GM12878 (cell line): Measurements from ENCODE around the gene CMBL. TPM values are rescaled to one million over a fixed set of nuclear protein-coding genes. Genes with fewer than 3 reads are reported as not detected.

Source experiments
- ATF2 ChIP-seq: IDR thresholded peaks from 2 replicates; pipeline ENCODE4 v1.6.1; 2012; ENCODE audit warnings: low read length, inconsistent platforms
- CTCF ChIP-seq, 3 experiments: IDR thresholded peaks in 2 of 3; conservative IDR thresholded peaks in 1 of 3; 2 replicates each; pipeline ENCODE4 v1.5.1; 2011; ENCODE audit warnings: low read depth in 3 of 3, low read length in 3 of 3, mild to moderate bottlenecking in 3 of 3, control low read depth in 2 of 3, moderate library complexity in 2 of 3, inconsistent platforms in 1 of 3, mixed read lengths in 1 of 3; ENCODE audit not compliant: control insufficient read depth in 2 of 3, insufficient read depth in 1 of 3; ENCODE audit errors: extremely low read depth in 1 of 3
- HDAC6 ChIP-seq: fragments of 200-600 bp; sonication (generic); IDR thresholded peaks from one replicate; pipeline ENCODE4 v1.8.0; 2017; ENCODE audit warnings: antibody characterized with exemption; ENCODE audit not compliant: unreplicated experiment
- IKZF1 ChIP-seq: fragments of 450-650 bp; conservative IDR thresholded peaks from 2 replicates; pipeline ENCODE4 v1.6.1; 2017; ENCODE audit warnings: antibody characterized with exemption, mild to moderate bottlenecking
- IRF4 ChIP-seq: IDR thresholded peaks from 2 replicates; pipeline ENCODE4 v1.6.1; 2011; ENCODE audit warnings: low read depth, low read length
- KAT2A ChIP-seq: conservative IDR thresholded peaks from 2 replicates; pipeline ENCODE4 v1.6.1; 2011; ENCODE audit warnings: low read depth, low read length; ENCODE audit not compliant: control insufficient read depth
- PAX5 ChIP-seq: IDR thresholded peaks from 2 replicates; pipeline ENCODE4 v1.6.1; 2011; ENCODE audit warnings: low read depth, low read length, borderline replicate concordance
- PKNOX1 ChIP-seq: fragments of 450-650 bp; IDR thresholded peaks from 2 replicates; pipeline ENCODE4 v1.6.1; 2016; ENCODE audit warnings: mild to moderate bottlenecking
- RB1 ChIP-seq: fragments of 450-650 bp; formaldehyde crosslinking; IDR thresholded peaks from 2 replicates; pipeline ENCODE4 v1.6.1; 2017; ENCODE audit warnings: mild to moderate bottlenecking, borderline replicate concordance
- RBBP5 ChIP-seq: fragments of 200-600 bp; sonication (generic); conservative IDR thresholded peaks from 2 replicates; pipeline ENCODE4 v1.6.1; 2016
- RUNX3 ChIP-seq: IDR thresholded peaks from 2 replicates; pipeline ENCODE4 v1.6.1; 2012; ENCODE audit warnings: low read length, inconsistent platforms
- SMARCA5 ChIP-seq: fragments of 450-650 bp; IDR thresholded peaks from 2 replicates; pipeline ENCODE4 v1.6.1; 2017; ENCODE audit warnings: mild to moderate bottlenecking
- STAT1 ChIP-seq: fragments of 450-650 bp; conservative IDR thresholded peaks from 2 replicates; pipeline ENCODE4 v1.6.1; 2014; ENCODE audit warnings: antibody characterized with exemption, mild to moderate bottlenecking
- TAF1 ChIP-seq: IDR thresholded peaks from 2 replicates; pipeline ENCODE4 v1.6.1; 2011; ENCODE audit warnings: mild to moderate bottlenecking, low read depth, low read length, borderline replicate concordance
- TARDBP ChIP-seq: IDR thresholded peaks from 2 replicates; pipeline ENCODE4 v1.6.1; 2016; ENCODE audit warnings: borderline replicate concordance
- TCF3 ChIP-seq: IDR thresholded peaks from 2 replicates; pipeline ENCODE4 v1.6.1; 2012; ENCODE audit warnings: low read depth, mild to moderate bottlenecking, low read length, borderline replicate concordance; ENCODE audit not compliant: insufficient read depth
- TCF7 ChIP-seq: IDR thresholded peaks from 2 replicates; pipeline ENCODE4 v1.6.1; 2014; ENCODE audit warnings: antibody characterized with exemption, borderline replicate concordance
- YY1 ChIP-seq: IDR thresholded peaks from 2 replicates; pipeline ENCODE4 v1.6.1; 2011; ENCODE audit warnings: low read depth, mild to moderate bottlenecking, low read length
- ZNF217 ChIP-seq: fragments of 450-650 bp; IDR thresholded peaks from 2 replicates; pipeline ENCODE4 v1.6.1; 2017; ENCODE audit warnings: antibody characterized with exemption, mild to moderate bottlenecking
- ZNF622 ChIP-seq: fragments of 450-650 bp; IDR thresholded peaks from 2 replicates; pipeline ENCODE4 v1.6.1; 2017; ENCODE audit warnings: mild to moderate bottlenecking, inconsistent platforms
- ZZZ3 ChIP-seq: IDR thresholded peaks from 2 replicates; pipeline ENCODE4 v1.6.1; 2011; ENCODE audit warnings: low read depth; ENCODE audit not compliant: control insufficient read depth, insufficient read length
- polyA plus RNA-seq, 11 experiments: library from polyadenylated mRNA; depleted of rRNA in 4 of 11; unstranded in 6 of 11; stranded (reverse) in 5 of 11; fragments of >200 nt; fragmentation: Nextera tagmentation in 4 of 11; fragmentation: Illumina TruSeq in 1 of 11; extraction: Ambion mirVana in 4 of 11; extraction: Trizol in 1 of 11; gene quantifications; 1 replicate in 1 of 11; 2 replicates in 10 of 11; pipeline versions ENCODE4 v1.2.1 to v1.2.3, GENCODE V29; 2011 to 2016; ENCODE audit warnings: inconsistent platforms in 2 of 11, missing spikeins in 2 of 11, low read depth in 1 of 11
- total RNA-seq, 4 experiments: library from RNA; depleted of rRNA in 3 of 4; stranded (reverse); fragments of >200 nt in 3 of 4; fragmentation: Illumina TruSeq in 1 of 4; extraction: Trizol in 1 of 4; gene quantifications; 2 replicates each; pipeline versions ENCODE4 v1.2.1 to v1.2.3, GENCODE V29; 2013 to 2021
- TF ChIP-seq, protein P1 (sequence below): fragments of 150-350 bp; IDR thresholded peaks from 2 replicates; pipeline ENCODE4 v1.6.1; 2014; ENCODE audit warnings: mild to moderate bottlenecking, low read depth, low read length
- TF ChIP-seq, protein P2 (sequence below): IDR thresholded peaks from 2 replicates; pipeline ENCODE4 v1.6.1; 2011; ENCODE audit warnings: borderline replicate concordance, low read depth, mild to moderate bottlenecking, moderate library complexity, low read length; ENCODE audit not compliant: insufficient read depth, poor library complexity, severe bottlenecking

CMBL gene
- total and polyA plus RNA-seq, 10 of the 15 experiments (the other 5 are each of a cell fraction or from before 2014, with no cell fraction given), result 1.8 to 15.6 (median 7.5) TPM

GRCh38 chr5:10283927-10284635, 23.6 kb downstream of the CMBL start (continued):
- TF ChIP-seq, protein P1, sequence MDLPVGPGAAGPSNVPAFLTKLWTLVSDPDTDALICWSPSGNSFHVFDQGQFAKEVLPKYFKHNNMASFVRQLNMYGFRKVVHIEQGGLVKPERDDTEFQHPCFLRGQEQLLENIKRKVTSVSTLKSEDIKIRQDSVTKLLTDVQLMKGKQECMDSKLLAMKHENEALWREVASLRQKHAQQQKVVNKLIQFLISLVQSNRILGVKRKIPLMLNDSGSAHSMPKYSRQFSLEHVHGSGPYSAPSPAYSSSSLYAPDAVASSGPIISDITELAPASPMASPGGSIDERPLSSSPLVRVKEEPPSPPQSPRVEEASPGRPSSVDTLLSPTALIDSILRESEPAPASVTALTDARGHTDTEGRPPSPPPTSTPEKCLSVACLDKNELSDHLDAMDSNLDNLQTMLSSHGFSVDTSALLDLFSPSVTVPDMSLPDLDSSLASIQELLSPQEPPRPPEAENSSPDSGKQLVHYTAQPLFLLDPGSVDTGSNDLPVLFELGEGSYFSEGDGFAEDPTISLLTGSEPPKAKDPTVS, result no peak
- TF ChIP-seq ATF2 (no peak), STAT1 (0 out of 2 replicates have a peak, but pooled peaks have one; percentile 24), HDAC6 (no peak), SMARCA5 (peak; percentile 78; the same call in 1 of the 2 replicates), CTCF (IDR thresholded peaks at IDR 0.05 in 2 of 3, conservative IDR thresholded peaks at IDR 0.05 in 1 of 3; ENCODE audit: control insufficient read depth in 2 of 3, extremely low read depth in 1 of 3, insufficient read depth in 1 of 3, low read depth in 3 of 3, low read length in 3 of 3) (peak; percentile 86 to 96 (median 95)), PKNOX1 (no peak), TARDBP (0 out of 2 replicates have a peak, but pooled peaks have one; percentile 37), RBBP5 (no peak), YY1 (peak; percentile 86), ZNF217 (no peak), ZNF622 (no peak), TAF1 (0 out of 2 replicates have a peak, but pooled peaks have one; percentile 38), IKZF1 (0 out of 2 replicates have a peak, but pooled peaks have one; percentile 14), RB1 (0 out of 2 replicates have a peak, but pooled peaks have one; percentile 24), TCF7 (no peak), TCF3 (peak; percentile 25; the same call in 1 of the 2 replicates), PAX5 (peak; percentile 99), IRF4 (peak; percentile 48), RUNX3 (0 out of 2 replicates have a peak, but pooled peaks have one; percentile 43), ZZZ3 (no peak), KAT2A (no peak)
- TF ChIP-seq, protein P2, sequence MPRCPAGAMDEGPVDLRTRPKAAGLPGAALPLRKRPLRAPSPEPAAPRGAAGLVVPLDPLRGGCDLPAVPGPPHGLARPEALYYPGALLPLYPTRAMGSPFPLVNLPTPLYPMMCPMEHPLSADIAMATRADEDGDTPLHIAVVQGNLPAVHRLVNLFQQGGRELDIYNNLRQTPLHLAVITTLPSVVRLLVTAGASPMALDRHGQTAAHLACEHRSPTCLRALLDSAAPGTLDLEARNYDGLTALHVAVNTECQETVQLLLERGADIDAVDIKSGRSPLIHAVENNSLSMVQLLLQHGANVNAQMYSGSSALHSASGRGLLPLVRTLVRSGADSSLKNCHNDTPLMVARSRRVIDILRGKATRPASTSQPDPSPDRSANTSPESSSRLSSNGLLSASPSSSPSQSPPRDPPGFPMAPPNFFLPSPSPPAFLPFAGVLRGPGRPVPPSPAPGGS, result no peak
